ENCODE data around the gene UCN3.

DNA sequence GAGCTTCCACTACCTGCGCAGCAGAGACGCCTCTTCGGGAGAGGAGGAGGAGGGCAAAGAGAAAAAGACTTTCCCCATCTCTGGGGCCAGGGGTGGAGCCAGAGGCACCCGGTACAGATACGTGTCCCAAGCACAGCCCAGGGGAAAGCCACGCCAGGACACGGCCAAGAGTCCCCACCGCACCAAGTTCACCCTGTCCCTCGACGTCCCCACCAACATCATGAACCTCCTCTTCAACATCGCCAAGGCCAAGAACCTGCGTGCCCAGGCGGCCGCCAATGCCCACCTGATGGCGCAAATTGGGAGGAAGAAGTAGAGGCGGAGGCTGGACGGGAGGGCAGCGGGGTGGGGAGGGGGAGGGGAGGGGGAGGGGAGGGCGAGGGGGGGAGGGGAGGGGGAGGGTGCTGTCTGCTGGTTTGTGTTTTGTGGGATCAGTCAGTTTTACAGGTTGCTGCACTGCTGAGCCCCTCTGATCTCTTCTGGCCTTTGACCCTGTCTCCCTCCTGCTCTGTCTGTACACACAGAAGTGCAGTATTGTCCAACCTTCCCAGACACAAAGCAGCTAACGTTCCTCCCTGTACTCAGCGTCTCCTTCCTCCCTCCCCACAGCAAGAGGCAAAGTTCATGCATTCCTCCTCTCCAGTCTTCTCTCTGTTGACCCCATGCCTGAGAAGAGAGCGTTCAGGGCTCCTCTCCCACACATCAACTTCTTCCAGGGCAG lies 9.3 kb downstream of the UCN3 start:
- TF ChIP-seq, protein P1, sequence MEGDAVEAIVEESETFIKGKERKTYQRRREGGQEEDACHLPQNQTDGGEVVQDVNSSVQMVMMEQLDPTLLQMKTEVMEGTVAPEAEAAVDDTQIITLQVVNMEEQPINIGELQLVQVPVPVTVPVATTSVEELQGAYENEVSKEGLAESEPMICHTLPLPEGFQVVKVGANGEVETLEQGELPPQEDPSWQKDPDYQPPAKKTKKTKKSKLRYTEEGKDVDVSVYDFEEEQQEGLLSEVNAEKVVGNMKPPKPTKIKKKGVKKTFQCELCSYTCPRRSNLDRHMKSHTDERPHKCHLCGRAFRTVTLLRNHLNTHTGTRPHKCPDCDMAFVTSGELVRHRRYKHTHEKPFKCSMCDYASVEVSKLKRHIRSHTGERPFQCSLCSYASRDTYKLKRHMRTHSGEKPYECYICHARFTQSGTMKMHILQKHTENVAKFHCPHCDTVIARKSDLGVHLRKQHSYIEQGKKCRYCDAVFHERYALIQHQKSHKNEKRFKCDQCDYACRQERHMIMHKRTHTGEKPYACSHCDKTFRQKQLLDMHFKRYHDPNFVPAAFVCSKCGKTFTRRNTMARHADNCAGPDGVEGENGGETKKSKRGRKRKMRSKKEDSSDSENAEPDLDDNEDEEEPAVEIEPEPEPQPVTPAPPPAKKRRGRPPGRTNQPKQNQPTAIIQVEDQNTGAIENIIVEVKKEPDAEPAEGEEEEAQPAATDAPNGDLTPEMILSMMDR (IDR thresholded peaks at IDR 0.05), result no peak
- no peak for TF ChIP-seq POLR2A (IDR thresholded peaks at IDR 0.05)

Measured in uterus (tissue), 2 donors.